NOMO-1 (cell line): ENCODE data around the gene NR2E1.

Experiments
- DNase-seq, 2 experiments: peaks; one replicate each; lab custom pipeline; 2025; ENCODE audit not compliant: unreplicated experiment in 2 of 2; lab: John Stamatoyannopoulos, UW

Gene NR2E1

GRCh38 chr6:108152446-108152845, 13.4 kb upstream of the NR2E1 start:
- no peak for DNase-seq

DNA sequence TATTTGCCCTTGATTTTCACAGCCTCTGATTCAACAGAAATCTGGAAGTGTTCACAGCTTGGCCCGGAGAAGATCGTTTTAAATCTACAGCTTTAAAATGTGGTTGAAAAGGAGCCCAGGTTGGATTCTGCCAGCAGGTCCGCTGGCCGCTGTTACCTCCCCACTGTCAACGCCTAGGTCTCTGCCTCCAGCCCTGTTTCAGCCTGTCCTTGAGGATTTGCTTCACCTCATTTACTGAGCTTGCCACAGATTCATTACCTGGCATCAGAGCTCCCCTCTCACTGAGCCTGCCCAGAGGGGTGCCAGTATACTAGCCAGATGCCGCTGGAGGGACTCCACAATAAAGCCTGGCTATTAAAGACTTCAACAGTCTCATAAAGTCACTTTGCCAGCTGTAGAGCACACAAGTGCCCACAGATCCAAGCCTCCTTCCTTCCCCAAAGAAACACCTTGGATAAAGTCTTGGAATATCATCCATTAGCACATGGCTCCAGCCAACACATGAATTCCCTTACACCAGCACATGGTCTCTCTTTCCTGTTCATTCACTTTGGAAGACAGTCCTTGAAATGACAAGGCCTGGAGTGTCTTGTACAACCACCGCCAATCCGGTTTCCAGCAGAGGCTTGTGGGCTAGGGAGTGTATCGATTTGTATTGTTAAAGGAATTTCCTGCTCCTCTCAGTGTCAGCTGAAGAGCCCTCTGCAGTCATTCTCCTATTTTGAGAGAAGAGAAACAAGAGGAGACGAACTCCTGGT, 9.5 kb upstream of the NR2E1 start:
- DNase-seq = no peak

- no peak for DNase-seq
These were observed 8.9 kb upstream of the NR2E1 start for GRCh38 chr6:108156938-108157233.

DNA sequence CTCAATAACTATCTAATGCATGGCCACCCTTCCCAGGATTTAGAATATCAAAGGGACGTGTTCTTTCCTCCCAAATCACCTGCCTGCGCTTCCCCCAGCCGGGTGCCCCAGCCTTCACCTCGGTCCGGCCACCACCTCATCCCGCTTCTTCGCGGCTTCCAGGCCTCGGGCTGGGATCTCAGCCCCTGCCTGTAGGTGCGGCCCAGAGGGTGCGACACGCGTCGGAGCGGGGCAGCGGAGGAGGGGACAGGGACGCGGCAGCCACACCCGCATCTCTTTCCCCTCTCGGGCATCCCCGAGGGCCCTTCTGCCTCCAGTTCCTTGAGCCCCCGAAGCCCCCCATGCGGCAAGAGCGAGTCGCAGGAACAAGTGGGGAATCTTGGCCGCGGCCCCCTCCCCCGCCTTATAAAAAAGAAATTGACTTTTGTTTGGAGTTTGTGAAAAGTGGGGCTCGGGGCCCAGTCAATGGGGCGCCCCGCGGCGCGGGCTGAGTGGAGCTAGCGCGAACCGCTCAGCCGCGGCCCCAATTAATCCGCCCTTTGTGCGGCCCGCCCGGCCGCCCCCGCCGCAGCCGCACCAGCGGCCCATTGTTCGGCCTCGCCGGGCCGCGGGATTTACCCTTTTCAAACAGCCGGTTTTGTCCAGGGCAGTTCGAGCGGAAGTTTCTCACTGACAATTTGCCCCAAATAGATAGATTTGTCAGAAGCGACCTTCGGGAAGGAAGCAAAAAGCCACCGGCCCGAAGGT, 8.4 kb upstream of the NR2E1 start:
- no peak for DNase-seq

DNA sequence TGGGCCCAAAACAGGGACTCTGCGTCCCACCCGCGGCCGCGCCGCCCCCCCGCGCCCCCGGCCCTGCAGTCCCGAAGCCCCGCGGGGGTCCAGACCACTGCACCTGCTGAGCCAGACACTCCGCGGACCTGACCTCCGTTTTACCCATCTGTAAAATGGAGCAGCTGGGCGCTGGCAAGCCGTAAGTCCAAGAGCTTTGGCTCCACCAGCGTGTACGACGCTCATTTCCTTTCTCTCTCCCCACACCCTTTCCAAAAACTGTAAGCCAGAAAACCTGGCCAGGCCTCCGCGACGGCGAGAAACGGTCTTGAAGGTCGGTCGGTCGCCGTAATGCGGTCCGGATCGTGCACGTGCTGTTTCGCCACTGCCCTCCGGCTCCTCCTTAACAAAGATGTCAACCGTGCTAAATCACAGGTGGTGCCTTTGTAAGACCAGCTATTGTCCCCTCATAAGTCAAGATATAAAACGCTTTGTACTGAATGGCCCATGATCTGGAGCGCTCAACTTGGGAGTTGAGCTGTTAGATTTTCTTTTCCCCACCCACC, 7.8 kb upstream of the NR2E1 start:
- DNase-seq = no peak

DNA sequence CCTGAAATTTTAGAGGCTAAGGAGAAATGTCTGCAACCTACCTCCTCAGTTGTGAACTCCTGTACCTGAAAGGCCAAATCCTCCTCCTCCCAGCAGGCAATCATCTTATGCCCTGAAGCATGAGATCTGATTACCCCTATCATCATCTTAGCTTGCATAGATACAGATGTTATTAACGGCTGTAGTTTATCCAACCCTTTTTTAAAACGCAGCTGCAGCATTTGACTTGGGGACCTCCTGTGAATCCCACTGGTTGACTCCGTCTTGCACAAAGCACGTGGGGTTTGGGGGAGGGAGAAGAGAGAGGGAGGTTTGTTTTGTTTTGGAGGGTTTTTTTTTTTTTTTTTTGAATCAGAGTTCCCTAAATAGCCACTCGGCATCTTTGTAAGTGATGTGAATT, 5.8 kb upstream of the NR2E1 start:
- DNase-seq = no peak

- DNase-seq = no peak
These were observed 4.0 kb upstream of the NR2E1 start for GRCh38 chr6:108161724-108162282.

DNA sequence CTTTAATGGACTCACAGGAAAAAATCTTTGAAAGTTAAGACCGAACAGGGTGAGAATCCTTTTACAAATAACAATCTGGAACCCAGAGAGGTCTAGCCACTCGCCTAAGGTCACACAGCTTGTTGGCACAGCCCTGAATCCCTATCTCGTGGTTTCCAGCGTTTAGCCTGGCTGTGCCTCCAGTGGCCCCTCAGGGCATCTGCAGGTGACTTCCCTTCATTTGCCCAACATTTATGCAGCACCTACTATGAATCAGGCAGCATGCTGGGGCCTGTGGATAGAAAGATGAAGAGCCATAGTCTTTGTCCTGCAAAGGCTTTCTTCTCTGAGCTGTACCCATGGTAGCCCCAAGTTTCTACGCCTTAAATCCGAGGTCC, 2.6 kb upstream of the NR2E1 start:
- no peak for DNase-seq

DNA sequence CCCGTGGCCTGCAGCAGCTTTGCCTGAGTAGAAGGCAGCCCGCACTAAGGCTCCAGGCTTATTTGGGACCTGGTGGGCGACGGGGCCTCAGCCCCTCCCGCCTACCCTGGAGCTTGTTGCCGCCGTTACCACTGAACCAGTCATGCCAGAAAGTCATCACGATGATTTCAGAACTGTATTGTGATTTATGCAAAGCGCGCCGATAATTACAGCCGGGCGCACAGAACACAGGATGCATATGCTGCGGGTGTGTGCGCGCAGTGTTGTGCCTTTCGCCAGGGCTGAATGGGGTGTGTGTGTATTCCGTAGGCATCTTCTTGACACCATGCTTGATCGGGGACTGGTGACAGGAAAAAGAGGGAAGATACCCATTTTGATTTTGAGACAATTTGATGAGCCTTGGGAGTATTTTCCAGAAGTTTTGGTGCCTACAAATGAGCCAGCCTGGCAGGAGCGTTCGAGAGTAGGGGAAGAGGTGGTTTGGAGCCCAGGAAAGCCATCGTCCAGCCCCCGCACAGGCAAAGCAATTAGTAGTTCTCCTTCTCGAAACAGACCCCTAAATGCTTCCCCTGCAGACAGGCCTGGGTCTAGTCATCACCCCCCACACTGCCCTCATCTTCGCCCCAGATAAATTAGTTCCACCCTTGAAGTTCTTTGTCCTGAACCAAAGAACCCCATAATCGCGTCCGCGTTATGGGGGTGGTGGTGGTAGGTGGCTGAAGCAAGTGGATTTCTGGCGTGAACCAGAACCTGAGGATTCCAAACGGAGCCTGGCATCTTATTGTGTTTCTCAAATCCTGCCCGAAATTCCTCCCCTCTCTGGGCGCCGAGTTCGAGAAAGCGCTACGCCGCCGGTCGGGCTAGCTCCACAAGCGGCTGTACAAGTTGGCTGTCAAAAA, 1.9 kb upstream of the NR2E1 start:
- DNase-seq = no peak

DNA sequence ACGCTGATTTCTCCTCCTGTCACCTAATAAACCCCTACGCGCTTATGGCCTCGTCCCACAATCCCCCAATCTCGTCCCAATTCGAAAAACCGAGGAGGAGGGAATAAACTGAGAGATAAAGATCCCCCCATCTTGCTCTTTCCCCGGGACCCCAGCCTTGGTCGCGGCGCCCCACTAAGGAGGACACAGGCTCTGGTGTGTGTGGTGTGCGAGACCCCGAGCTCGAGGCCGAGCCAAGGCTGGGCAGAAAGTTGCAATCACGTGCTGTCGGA, 1.3 kb upstream of the NR2E1 start:
- DNase-seq = no peak

DNA sequence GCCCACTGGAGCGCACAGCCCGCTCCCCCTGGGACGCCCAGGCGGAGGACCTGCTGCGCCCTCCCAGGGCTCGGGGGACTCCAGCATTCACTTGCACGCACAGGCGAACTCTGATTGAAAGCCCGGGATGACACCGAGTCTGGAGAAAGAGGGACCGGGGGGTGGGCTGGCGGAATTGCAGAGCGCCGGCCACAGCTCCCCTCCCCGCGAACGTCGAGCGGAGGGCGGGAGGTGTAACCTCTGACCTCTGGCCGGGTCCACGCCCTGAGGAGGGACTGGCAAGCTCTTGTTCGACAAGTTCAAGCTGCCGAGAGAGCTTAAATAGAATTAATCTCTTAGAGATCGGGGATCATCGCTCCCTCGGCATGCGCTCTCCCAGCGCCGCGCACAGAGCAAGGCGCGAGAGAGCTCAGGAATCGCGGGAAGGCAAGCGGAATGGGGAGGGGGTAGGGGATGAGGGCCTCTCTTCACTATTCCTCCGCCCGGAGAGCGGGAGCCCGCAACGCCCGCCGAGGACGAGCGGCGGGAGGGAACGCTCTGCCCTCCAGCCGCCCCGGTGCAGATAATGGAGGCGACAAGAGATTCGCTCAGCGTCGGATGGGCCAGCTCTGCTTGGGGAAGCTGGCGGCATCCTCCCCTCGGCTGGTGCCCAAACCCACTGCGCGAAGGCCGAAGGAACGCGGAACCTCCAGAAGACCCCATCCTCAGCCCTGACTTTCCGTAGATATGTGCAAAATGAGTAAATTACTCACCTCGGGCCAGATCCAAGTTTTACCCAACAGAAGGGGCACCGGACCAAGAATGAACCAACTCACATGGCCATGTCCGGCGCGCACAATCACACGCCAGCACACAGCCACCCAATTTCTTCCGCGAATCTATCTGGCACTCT, 761 bp upstream of the NR2E1 start:
- no peak for DNase-seq

DNA sequence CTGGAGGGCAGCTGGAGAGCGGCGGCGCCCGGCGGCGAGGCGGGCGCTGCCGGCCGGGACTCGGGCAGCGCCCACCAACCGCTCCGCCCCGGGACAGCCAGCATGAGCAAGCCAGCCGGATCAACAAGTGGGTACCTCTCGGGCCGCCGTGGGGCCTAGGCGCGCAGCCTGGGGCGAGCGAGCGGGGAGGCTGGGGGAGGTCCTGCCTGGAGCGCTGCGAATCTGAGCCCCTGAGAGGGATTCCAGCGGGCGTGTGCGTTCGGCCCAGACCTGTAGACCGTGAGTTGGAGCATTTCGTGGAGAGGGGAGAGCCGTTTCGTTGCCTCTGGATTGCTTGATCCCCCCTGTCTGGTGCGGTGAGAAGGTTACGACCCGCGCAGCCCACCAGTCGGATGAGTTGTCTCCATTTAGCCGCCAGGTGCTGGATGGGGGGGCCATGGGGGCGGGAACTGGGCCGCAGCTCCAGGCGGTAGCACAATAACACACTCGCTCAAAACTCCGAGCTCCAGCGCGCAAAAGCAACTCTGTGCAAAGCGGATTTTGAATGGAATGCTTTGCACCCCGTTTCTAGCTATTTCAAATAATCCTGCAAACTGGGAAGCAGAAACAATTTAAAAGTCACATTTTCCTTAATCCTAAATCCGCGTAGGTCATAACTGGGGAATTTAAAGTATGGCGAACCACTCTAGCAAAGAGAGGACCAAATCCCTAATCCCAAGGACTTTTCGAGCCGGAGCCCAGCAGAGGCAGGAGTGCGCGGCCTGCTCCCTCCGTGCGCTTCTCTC, 1.0 kb downstream of the NR2E1 start:
- DNase-seq = no peak

GRCh38 chr6:108167449-108168089, 1.7 kb downstream of the NR2E1 start:
- no peak for DNase-seq

GRCh38 chr6:108168090-108168463, 2.3 kb downstream of the NR2E1 start:
- DNase-seq = no peak

DNA sequence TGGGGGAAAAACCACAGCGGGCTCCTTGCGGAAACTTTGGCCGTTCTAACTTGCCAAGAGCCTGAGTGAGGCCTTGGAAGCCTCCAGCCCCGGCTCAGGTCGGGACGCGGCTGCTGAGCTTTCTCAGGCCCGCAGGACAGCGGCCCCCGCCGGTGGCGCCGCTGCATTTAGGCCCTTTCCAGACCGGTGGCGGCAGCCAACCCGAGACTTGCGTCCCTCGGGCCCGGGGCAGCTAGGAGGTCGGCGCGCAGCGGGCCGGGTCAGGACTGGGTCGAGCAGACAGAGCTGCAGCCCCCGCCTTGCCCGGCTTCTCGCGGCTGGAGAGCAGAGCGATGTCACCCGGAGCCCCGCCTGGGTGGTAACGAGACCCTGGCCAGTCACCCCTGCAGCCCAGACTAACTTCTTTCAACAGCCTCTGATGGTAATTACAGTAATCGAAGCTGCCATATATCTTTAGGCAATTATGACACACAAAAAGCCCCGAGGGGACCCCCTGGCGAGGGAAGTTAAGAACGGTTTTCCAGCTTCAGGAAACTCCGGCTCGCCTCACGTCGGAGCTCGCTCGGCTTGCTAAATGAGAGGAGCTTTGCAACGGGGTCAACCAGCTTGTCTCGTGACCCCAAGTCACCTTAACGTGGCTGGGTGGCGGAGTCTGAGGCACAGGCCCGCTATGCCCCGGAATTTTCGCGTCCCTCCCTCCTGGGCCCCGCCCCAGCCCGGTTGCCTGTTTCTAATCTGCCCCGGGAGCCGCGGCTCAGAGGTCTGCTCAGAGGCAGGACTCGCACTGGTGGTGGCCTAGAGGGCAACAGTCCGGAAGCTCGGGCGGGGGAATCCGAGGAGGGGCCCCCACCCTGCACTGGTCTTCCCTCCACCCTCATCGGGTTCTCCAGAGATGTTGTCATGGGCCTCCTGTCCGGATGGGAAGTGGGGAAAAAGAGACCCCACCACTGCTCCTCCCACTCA, 3.0 kb downstream of the NR2E1 start:
- no peak for DNase-seq

DNA sequence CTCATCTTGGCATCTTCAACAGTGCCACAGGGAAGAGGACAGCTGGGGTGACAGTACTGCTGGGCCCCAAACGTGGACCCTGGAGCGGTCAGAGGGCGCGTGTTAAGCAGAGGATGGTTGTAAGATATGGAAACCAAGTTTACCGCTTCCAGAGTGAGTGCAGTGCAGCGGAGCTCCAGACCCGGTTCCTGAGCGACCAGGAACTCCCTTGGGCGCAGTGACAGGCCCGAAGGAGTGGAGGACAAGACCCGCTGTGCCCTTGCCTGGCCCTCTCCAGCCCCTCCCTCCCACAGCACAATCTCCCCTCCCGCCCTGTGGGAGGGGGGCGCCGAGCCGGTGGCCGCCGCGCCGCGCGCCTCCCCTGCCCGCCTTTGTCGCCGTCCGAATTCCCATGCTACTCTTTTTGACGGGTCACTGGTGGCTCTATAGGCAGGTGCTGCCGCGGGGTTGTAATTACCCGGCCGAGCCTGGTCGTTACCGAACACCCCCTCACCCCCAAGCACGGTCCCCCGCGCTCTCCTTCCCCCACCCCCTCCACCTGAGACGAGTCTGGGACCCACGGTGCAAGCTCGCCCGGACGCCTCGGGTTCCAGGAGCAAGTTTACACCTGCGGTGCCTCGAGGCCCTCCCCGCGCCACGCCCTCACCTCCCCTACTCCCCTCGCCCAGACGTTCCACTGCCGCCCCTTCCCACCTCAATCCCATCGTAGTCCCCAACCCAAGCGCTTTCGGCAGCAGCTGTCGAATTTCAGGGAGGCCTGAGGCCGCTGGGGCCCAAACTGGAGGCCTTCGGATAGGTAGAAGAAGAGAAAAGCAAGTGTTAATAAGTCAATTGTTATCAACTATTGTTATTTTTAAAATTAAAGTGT, 3.9 kb downstream of the NR2E1 start:
- DNase-seq = no peak
